Cerebellar cortex (tissue), 1 donor: ENCODE data around the gene TTI1.
"Not testable (repeated sequence)": the region's sequence is repeated elsewhere in the genome, so short reads cannot be mapped to it uniquely, and the experiment has no call there.

Experiments
- DNase-seq: peaks from one replicate; pipeline ENCODE4 v3.0.0-alpha.2; 2015; ENCODE audit warnings: low spot score

TTI1 gene

GRCh38 chr20:38009416-38009815 is 23.8 kb downstream of the TTI1 start:
- DNase-seq = not testable (repeated sequence)

- DNase-seq = no peak
These were observed 24.9 kb downstream of the TTI1 start for GRCh38 chr20:38008233-38008944.

- no peak for DNase-seq
These were observed 25.7 kb downstream of the TTI1 start for GRCh38 chr20:38007526-38007925.

- DNase-seq = no peak
These were observed 27.4 kb downstream of the TTI1 start for GRCh38 chr20:38005903-38006302.

- DNase-seq = no peak
These were observed 28.8 kb downstream of the TTI1 start for GRCh38 chr20:38004416-38004815.

GRCh38 chr20:38002422-38002821 is 30.8 kb downstream of the TTI1 start:
- DNase-seq = no peak

GRCh38 chr20:38001981-38002380 is 31.3 kb downstream of the TTI1 start:
- DNase-seq = no peak

GRCh38 chr20:38001173-38001875 is 31.9 kb downstream of the TTI1 start:
- no peak for DNase-seq

- DNase-seq = no peak
These were observed 33.0 kb downstream of the TTI1 start for GRCh38 chr20:38000293-38000692.

- DNase-seq = no peak
These were observed 33.6 kb downstream of the TTI1 start for GRCh38 chr20:37999526-38000263.

GRCh38 chr20:37997516-37997915 is 35.7 kb downstream of the TTI1 start:
- DNase-seq = no peak

- peak; percentile 86 for DNase-seq
These were observed 37.2 kb downstream of the TTI1 start for GRCh38 chr20:37995856-37996605.

- no peak for DNase-seq
These were observed 38.7 kb downstream of the TTI1 start for GRCh38 chr20:37994512-37994911.

GRCh38 chr20:37992802-37993409 is 40.4 kb downstream of the TTI1 start:
- no peak for DNase-seq

- DNase-seq = peak; percentile 37
These were observed 41.3 kb downstream of the TTI1 start for GRCh38 chr20:37991908-37992307.

GRCh38 chr20:37991157-37991866 is 41.9 kb downstream of the TTI1 start:
- DNase-seq = no peak

GRCh38 chr20:37990571-37991151 is 42.6 kb downstream of the TTI1 start:
- DNase-seq = no peak

- DNase-seq = peak; percentile 80
These were observed 43.5 kb downstream of the TTI1 start for GRCh38 chr20:37989601-37990295.

GRCh38 chr20:37988306-37988954 is 44.8 kb downstream of the TTI1 start:
- no peak for DNase-seq
